HG03280 (cell line): ENCODE data around the gene CD70.
A peak's percentile ranks its signal among the peaks of the same experiment; 100 is the strongest.
"Not testable (repeated sequence)": the region's sequence is repeated elsewhere in the genome, so short reads cannot be mapped to it uniquely, and the experiment has no call there.

ENCODE experiments used
- ATAC-seq: cut with Tn5 transposase; IDR thresholded peaks from one replicate; pipeline ENCODE4 v1.9.1; 2021; ENCODE audit warnings: mild to moderate bottlenecking, moderate library complexity; ENCODE audit not compliant: unreplicated experiment

The CD70 gene

GRCh38 chr19:6598254-6598892, 7.4 kb upstream of the CD70 start:
- not testable (repeated sequence) for ATAC-seq

DNA sequence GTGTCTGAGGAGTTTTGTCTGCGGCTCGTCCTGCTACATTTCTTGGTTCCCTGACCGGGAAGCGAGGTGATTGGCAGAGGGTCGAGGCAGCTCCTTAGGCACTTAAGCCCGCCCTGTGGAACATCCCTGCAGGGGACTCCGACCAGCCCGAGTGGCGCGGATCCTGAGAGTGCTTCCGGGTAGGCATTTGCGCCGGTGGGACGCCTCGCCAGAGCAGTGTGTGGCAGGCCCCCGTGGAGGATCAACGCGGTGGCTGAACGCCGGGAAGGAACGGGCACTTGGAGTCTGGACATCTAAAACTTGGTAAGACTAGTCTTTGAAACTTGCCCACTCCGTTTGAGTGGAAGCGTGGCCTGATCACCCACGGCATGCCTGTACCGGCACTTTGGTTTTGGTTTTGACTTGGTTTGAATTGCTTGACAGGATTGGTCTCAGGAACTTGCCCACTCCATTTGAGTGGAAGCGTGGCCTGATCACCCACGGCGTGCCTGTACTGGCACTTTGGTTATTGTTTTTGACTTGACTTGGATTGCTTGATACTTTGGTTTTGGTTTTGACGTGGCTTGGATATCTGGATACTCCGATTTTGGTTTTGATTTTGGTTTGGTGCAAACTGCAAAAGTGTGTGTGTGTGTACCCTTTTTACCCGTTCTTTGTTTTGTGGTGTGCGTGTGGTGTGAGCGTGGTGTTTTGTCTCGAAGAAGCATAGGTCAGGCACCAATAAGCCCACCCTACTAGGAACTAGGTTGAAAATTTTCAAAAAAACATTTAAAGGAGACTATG, 6.7 kb upstream of the CD70 start:
- ATAC-seq, result not testable (repeated sequence)

DNA sequence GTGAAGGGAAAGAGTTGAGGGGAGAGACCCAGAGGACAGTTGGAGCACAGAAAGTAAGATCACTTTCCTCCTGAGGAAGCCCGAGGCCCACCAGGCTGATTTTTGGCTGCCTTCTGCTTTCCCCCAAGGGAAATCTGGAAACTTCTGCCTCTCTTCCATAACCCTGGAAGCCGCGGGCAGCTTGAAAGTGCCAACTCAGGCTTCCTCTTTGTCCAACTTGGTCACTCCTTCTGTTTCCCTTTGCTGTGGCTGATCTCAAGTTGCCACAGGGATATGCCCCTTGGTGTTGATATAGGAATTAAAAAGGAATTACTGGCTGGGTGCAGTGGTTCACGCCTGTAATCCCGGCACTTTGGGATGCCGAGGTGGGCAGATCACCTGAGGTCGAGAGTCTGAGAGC, 5.7 kb upstream of the CD70 start:
- ATAC-seq, result no peak

- no peak for ATAC-seq
These were observed 2.9 kb upstream of the CD70 start for GRCh38 chr19:6593651-6594416.

DNA sequence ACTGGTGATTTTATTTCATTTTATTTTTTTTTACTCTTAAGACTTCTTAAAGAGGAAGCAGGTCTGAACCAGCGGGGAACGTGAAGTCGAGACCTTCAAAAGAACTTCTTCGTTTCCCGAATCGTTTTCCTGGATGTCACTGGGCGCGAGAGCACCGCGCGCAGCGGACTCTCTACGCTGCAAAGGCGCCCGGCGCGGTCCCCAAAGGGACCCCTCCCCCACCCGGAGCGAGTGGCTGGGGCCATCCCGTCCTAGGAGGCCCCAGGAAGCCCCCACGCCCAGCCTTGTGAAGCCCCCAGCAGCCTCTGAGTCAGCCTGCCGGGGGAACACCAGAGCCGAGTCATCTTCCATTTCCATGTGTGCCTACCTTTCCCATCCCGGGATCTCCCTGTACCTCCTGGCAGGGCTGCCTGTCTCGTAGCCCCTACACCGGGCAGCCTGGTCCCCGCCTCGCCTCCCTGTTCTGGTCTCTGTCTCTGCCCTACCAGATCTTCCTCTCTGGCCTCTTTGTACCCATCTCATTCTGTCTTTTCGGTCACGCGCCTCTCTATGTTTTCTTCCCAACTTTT, 608 bp downstream of the CD70 start:
- ATAC-seq, result no peak

- no peak for ATAC-seq
These were observed 1.2 kb downstream of the CD70 start for GRCh38 chr19:6589711-6590257.

- ATAC-seq, result no peak
These were observed 2.2 kb downstream of the CD70 start for GRCh38 chr19:6588508-6589345.

GRCh38 chr19:6587998-6588507, 2.9 kb downstream of the CD70 start:
- ATAC-seq, result no peak

GRCh38 chr19:6587093-6587820, 3.7 kb downstream of the CD70 start:
- ATAC-seq, result no peak

DNA sequence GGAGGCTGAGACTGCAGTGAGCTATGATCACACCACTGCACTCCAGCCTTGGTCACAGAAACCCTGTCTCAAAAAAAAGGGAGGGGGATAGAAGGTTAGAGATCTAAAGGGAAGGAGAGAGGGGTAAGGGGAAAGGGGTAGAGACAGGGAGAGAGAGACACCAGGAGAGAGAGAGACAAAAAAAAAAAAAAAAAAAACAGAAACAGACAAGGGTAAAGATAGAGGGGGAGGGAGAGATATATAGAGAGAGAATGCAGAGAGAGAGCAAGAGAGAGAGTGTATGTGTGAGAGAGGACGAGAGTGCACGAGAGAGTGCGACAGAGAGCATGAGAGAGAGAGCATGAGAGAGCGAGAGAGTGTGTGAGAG, 4.2 kb downstream of the CD70 start:
- ATAC-seq, result no peak

DNA sequence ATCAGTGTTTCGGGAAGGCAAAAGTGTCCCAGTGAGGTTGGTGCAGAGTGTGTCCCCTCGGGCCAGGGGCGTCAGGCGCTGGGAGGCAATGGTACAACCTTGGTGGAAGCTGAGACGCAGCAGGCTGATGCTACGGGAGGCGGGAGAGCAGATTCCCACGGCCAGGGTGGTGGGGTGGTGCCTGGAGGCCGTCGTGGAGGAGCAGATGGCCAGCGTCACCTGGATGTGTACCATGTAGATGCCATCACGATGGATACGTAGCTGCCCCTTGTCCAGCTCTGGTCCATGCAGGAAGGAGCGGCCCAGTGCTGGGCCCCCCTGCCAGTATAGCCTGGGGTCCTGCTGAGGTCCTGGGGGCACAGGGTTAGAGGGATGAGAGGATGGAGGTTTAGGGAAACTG, 4.9 kb downstream of the CD70 start:
- ATAC-seq, result no peak

DNA sequence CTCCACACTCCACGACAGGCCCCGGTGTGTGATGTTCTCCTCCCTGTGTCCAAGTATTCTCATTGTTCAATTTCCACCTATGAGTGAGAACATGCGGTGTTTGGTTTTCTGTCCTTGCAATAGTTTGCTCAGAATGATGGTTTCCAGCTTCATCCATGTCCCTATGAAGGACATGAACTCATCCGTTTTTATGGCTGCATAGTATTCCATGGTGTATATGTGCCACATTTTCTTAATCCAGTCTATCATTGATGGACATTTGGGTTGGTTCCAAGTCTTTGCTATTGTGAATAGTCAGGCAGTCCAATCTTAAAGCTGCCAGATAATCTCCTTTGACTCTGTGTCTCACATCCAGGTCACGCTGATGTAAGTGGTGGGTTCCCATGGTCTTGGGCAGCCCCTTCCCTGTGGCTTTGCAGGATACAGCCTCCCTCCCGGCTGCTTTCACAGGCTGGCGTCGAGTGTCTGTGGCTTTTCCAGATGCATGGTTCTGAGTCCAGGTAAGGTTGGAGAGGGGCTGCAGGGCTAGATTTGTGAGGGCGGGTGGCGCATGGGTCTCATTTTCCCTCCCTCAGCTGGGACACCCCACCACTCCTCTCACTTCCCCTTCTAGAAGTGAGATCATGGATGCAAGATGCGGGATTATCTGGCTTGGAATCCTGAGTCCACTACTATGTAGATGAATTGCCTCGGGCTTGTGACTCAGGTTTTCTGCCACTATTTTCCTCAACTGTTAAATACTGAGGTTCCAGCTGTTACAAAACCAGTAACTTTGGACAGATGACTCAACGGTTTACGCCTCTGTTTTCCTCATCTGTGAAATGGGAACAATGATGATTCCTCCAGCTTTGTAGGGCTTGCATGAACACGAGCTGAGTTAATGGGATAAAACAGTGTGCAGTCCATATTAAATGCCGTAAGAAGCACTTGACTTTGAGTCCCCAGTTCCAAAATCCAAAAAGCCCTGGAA, 8.2 kb downstream of the CD70 start:
- ATAC-seq, result not testable (repeated sequence)

DNA sequence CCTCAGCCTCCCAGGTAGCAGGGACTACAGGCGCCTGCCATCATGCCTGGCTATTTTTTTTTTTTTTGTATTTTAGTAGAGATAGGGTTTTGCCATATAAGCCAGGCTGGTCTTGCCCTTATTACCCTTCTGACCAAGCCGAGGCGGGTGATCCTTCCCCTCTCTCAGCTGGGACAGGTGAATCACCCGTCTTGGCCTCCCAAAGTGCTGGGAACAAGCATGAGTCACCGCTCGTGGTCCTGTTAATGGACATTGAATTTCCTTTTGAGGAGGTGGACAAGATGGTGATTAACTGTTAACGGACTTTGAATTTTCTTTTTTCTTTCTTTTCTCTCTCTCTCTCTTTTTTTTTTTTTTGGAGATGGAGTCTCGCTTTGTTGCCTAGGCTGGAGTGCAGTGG, 10.6 kb downstream of the CD70 start:
- ATAC-seq, result no peak

GRCh38 chr19:6579450-6580178, 11.3 kb downstream of the CD70 start:
- ATAC-seq, result no peak

DNA sequence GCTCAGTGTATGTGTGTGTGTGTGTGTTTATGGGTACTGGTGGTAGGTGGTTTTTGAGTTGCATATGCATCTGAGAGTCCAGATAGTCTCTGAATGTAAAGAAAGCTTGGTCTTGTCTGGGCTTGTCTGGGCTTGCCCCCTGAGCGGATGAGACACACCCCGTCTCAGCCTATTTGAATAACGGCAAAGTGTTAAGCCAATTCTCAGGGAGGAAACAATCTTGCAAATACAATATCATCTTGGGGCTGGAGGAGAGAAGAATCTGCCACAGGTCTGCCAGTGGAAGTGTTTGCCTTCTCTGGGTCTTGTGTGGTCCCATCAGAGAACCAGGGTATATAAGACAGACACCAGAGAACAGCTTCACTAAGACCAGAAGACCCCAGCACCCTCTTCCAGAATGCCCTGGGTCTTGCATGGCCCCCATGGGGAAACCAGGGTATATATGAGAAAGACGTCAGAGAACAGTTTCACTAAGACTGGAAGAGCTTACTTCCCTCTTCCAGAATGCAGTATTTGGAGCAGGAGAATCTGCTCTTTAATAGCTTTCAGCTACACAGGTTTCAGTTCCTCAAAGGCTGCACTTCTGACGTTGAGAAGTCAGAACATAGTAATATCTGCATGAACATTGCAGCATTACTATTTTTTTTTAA, 13.3 kb downstream of the CD70 start:
- ATAC-seq, result peak; percentile 77

- no peak for ATAC-seq
These were observed 14.0 kb downstream of the CD70 start for GRCh38 chr19:6576869-6577475.

DNA sequence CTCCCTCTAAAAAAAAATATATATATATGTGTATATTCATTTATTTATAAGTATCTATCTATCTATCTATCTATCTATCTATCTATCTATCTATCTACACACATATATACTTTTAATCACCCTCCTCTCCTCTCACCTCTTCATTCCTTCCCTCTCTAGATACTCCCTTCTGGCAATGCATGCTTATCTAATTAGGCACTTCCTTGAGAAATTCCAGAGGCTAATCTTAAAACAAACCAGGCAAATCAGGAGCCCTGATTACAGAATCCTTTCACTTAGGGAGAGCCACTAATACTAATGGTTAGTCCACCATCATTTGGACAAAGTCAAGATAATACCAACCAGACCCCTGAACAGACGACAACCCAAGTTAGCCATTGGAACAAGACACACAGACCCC, 17.6 kb downstream of the CD70 start:
- ATAC-seq, result no peak
